H9 (cell line): Measurements from ENCODE around the gene CTCF. TPM values are rescaled to one million over a fixed set of nuclear protein-coding genes. Genes with fewer than 3 reads are reported as not detected.

Experiments
- DNase-seq: peaks from one replicate; pipeline ENCODE4 v3.0.0-alpha.2; 2017
- H2AFZ ChIP-seq: one replicate; pipeline ENCODE4 v1.6.1; 2013; ENCODE audit warnings: mild to moderate bottlenecking, low read length, control low read depth, moderate library complexity
- H2AK5ac ChIP-seq: 2 replicates; pipeline ENCODE4 v1.6.1; 2013; ENCODE audit warnings: low read length, control low read depth, mixed read lengths; ENCODE audit not compliant: insufficient read length
- H2BK120ac ChIP-seq: one replicate; pipeline ENCODE4 v1.6.1; 2013; ENCODE audit warnings: low read depth, mild to moderate bottlenecking, low read length, control low read depth, inconsistent platforms; ENCODE audit not compliant: poor library complexity, severe bottlenecking
- H2BK12ac ChIP-seq: 2 replicates; pipeline ENCODE4 v1.6.1; 2013; ENCODE audit warnings: low read length, control low read depth, mixed read lengths, low read depth; ENCODE audit not compliant: insufficient read length
- H2BK15ac ChIP-seq: 2 replicates; pipeline ENCODE4 v1.6.1; 2013; ENCODE audit warnings: low read depth, low read length, control low read depth
- H2BK20ac ChIP-seq: one replicate; pipeline ENCODE4 v1.6.1; 2013; ENCODE audit warnings: low read depth, mild to moderate bottlenecking, low read length, control low read depth, inconsistent platforms; ENCODE audit not compliant: poor library complexity, severe bottlenecking
- H2BK5ac ChIP-seq: 2 replicates; pipeline ENCODE4 v1.6.1; 2013; ENCODE audit warnings: low read length, control low read depth, mixed read lengths; ENCODE audit not compliant: insufficient read length
- H3K14ac ChIP-seq: 2 replicates; pipeline ENCODE4 v1.6.1; 2013; ENCODE audit warnings: low read length, control low read depth; ENCODE audit not compliant: insufficient read depth
- H3K18ac ChIP-seq: 2 replicates; pipeline ENCODE4 v1.6.1; 2013; ENCODE audit warnings: low read depth, mild to moderate bottlenecking, mixed read lengths, low read length, control low read depth; ENCODE audit not compliant: insufficient read length
- H3K23ac ChIP-seq: 2 replicates; pipeline ENCODE4 v1.6.1; 2013; ENCODE audit warnings: low read length, control low read depth, mixed read lengths, low read depth; ENCODE audit not compliant: insufficient read length
- H3K23me2 ChIP-seq: 2 replicates; pipeline ENCODE4 v1.6.1; 2013; ENCODE audit warnings: low read depth, mild to moderate bottlenecking, mixed read lengths, low read length, control low read depth; ENCODE audit not compliant: insufficient read length, poor library complexity, severe bottlenecking
- H3K27ac ChIP-seq: 2 replicates; pipeline ENCODE4 v1.5.1; 2013; ENCODE audit warnings: low read length, control low read depth, mixed read lengths, low read depth; ENCODE audit not compliant: insufficient read length
- H3K27me3 ChIP-seq: 2 replicates; pipeline ENCODE4 v1.6.1; 2013; ENCODE audit warnings: low read length, control low read depth, inconsistent platforms; ENCODE audit not compliant: insufficient read depth
- H3K4ac ChIP-seq: 2 replicates; pipeline ENCODE4 v1.6.1; 2013; ENCODE audit warnings: low read depth, mild to moderate bottlenecking, control low read depth, inconsistent platforms, low read length, moderate library complexity
- H3K4me1 ChIP-seq: 2 replicates; pipeline ENCODE4 v1.6.1; 2013; ENCODE audit warnings: low read length, control low read depth, inconsistent platforms; ENCODE audit not compliant: insufficient read depth
- H3K4me2 ChIP-seq: 2 replicates; pipeline ENCODE4 v1.6.1; 2013; ENCODE audit warnings: low read length, control low read depth, mixed read lengths; ENCODE audit not compliant: insufficient read length, insufficient read depth
- H3K56ac ChIP-seq: 2 replicates; pipeline ENCODE4 v1.6.1; 2013; ENCODE audit warnings: low read depth, mild to moderate bottlenecking, mixed read lengths, low read length, control low read depth; ENCODE audit not compliant: insufficient read length
- H3K79me1 ChIP-seq: 2 replicates; pipeline ENCODE4 v1.6.1; 2013; ENCODE audit warnings: low read depth, mild to moderate bottlenecking, moderate library complexity, low read length, control low read depth, inconsistent platforms; ENCODE audit not compliant: insufficient read depth, poor library complexity, severe bottlenecking
- H3K79me2 ChIP-seq: 2 replicates; pipeline ENCODE4 v1.6.1; 2013; ENCODE audit warnings: low read length, control low read depth, inconsistent platforms; ENCODE audit not compliant: insufficient read depth
- H3K9ac ChIP-seq: 2 replicates; pipeline ENCODE4 v1.6.1; 2013; ENCODE audit warnings: low read length, control low read depth, mixed read lengths; ENCODE audit not compliant: insufficient read length; ENCODE audit errors: extremely low read depth
- H3K9me3 ChIP-seq: one replicate; pipeline ENCODE4 v1.6.1; 2013; ENCODE audit warnings: low read depth, low read length, inconsistent platforms; ENCODE audit not compliant: control insufficient read depth
- H3T11ph ChIP-seq: one replicate; pipeline ENCODE4 v1.6.1; 2013; ENCODE audit warnings: mild to moderate bottlenecking, low read length, control low read depth, inconsistent platforms
- H4K20me1 ChIP-seq: one replicate; pipeline ENCODE4 v1.6.1; 2013; ENCODE audit not compliant: control insufficient read depth, insufficient read length, insufficient read depth
- H4K5ac ChIP-seq: 2 replicates; pipeline ENCODE4 v1.6.1; 2013; ENCODE audit warnings: low read depth, mild to moderate bottlenecking, mixed read lengths, low read length, control low read depth; ENCODE audit not compliant: insufficient read length
- H4K8ac ChIP-seq: replicated peaks from 2 replicates; pipeline ENCODE4 v1.6.1; 2013; ENCODE audit warnings: low read length, control low read depth, mixed read lengths, low read depth; ENCODE audit not compliant: insufficient read length
- H4K91ac ChIP-seq: 2 replicates; pipeline ENCODE4 v1.6.1; 2013; ENCODE audit warnings: low read depth, mild to moderate bottlenecking, moderate library complexity, mixed read lengths, low read length, control low read depth; ENCODE audit not compliant: insufficient read length
- H3K27ac Mint-ChIP-seq, 3 experiments: 2 replicates in 2 of 3; 3 replicates in 1 of 3; pipeline ENCODE4 v1.8.0; 2020 to 2021; ENCODE audit warnings: mixed read lengths in 3 of 3, mild to moderate bottlenecking in 1 of 3, moderate library complexity in 1 of 3
- H3K27me3 Mint-ChIP-seq: 2 replicates; pipeline ENCODE4 v1.8.0; 2021; ENCODE audit warnings: low read depth, mild to moderate bottlenecking, moderate library complexity, mixed read lengths
- H3K36me3 Mint-ChIP-seq, 3 experiments: 2 replicates in 2 of 3; 3 replicates in 1 of 3; pipeline ENCODE4 v1.8.0; 2020 to 2021; ENCODE audit warnings: low read depth in 3 of 3, mixed read lengths in 3 of 3; ENCODE audit not compliant: insufficient read depth in 1 of 3
- H3K4me1 Mint-ChIP-seq, 2 experiments: 2 replicates each; pipeline ENCODE4 v1.8.0; 2020; ENCODE audit warnings: mixed read lengths in 2 of 2
- H3K4me3 Mint-ChIP-seq, 2 experiments: 2 replicates in 1 of 2; 3 replicates in 1 of 2; pipeline ENCODE4 v1.8.0; 2020 to 2021; ENCODE audit warnings: mild to moderate bottlenecking in 2 of 2, mixed read lengths in 2 of 2, moderate library complexity in 1 of 2
- H3K9me3 Mint-ChIP-seq, 2 experiments: 2 replicates in 1 of 2; 3 replicates in 1 of 2; pipeline ENCODE4 v1.8.0; 2020; ENCODE audit warnings: mild to moderate bottlenecking in 2 of 2, mixed read lengths in 2 of 2, moderate library complexity in 1 of 2
- CTCF ChIP-seq: fragments of 200-600 bp; sonication (generic); conservative IDR thresholded peaks from 3 replicates; pipeline ENCODE4 v1.8.0; 2021; ENCODE audit warnings: antibody characterized with exemption, mild to moderate bottlenecking
- WGBS: extraction: QIAGEN DNeasy Blood & Tissue Kit; methylation state at CpG from one replicate; pipeline ENCODE4 v1.1.7; 2013; ENCODE audit warnings: missing lambda C conversion rate, low lambda C conversion rate, mixed read lengths; ENCODE audit not compliant: insufficient read length; ENCODE audit errors: extremely low coverage; 5-methylcytosine and 5-hydroxymethylcytosine counted together
- total RNA-seq: library from RNA; stranded (reverse); gene quantifications from 2 replicates; pipeline ENCODE4 v1.2.1, GENCODE V29; 2021

CTCF gene
- total RNA-seq, 1 experiment from 2014 or later, result 87.3 TPM

DNA sequence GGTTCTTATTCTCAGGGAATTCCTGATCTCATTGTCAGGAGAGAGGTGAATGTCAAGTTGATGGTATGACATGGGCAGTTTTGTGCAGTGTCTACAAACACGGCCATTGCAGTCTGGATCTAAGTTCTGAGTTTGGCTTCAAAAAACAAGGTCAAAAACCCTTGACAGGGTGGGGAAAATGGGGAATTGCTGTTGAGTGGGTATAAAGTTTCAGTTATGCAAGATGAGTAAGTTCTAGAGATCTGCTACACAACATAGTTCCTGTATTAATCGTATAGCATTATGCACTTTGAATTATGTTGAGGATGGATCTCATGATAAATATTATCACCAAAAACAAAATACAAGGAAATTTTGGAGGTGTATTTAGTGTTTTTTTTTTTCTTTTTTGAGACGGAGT, 46.0 kb downstream of the CTCF start:
- no peak overlapping the region for H4K8ac ChIP-seq
- WGBS, result no CpG with 5 or more reads among the region's 3 CpGs
- no peak overlapping the region for H3K9ac ChIP-seq
- no peak overlapping the region for H3K4ac ChIP-seq
- no peak overlapping the region for H3K56ac ChIP-seq
- H2BK12ac ChIP-seq, result no peak overlapping the region
- no peak overlapping the region for H3K14ac ChIP-seq
- no peak overlapping the region for H3K4me2 ChIP-seq
- TF ChIP-seq CTCF, result no peak
- H3K27me3 ChIP-seq, result no peaks in the 10 kb centered on the region
- no peaks in the 10 kb centered on the region for H3K23me2 ChIP-seq
- H2AFZ ChIP-seq, result no peak overlapping the region
- no peak overlapping the region for H3K23ac ChIP-seq
- peaks cover 6% of the 10 kb centered on the region; the same call in 1 of the 2 replicates for H3K79me2 ChIP-seq
- H2BK120ac ChIP-seq, result no peak overlapping the region
- H3T11ph ChIP-seq, result no peak overlapping the region
- Mint-ChIP-seq H3K9me3 (no peaks in the 10 kb centered on the region), H3K36me3 (peaks cover 12 to 36% (median 26%) of the 10 kb centered on the region in 3 experiments; a peak in 6 of 7 replicates), H3K27ac (no peak overlapping the region; a peak in 1 of 7 replicates), H3K27me3 (no peaks in the 10 kb centered on the region; the same call in 1 of the 2 replicates), H3K4me1 (peaks cover 8% of the 10 kb centered on the region in 2 experiments), H3K4me3 (no peak overlapping the region)
- no peak overlapping the region for H4K5ac ChIP-seq
- no peaks in the 10 kb centered on the region for H4K20me1 ChIP-seq
- no peaks in the 10 kb centered on the region for H3K9me3 ChIP-seq
- H2AK5ac ChIP-seq, result no peak overlapping the region
- no peak overlapping the region for H4K91ac ChIP-seq
- peaks cover 8% of the 10 kb centered on the region for H3K79me1 ChIP-seq
- H3K18ac ChIP-seq, result no peak overlapping the region
- no peak overlapping the region for H2BK5ac ChIP-seq
- no peak for DNase-seq
- no peaks in the 10 kb centered on the region for H3K4me1 ChIP-seq
- H2BK15ac ChIP-seq, result no peak overlapping the region
- H3K27ac ChIP-seq, result no peak overlapping the region
- H2BK20ac ChIP-seq, result no peak overlapping the region
